ENCODE results near the gene GNGT2.
A peak's percentile ranks its signal among the peaks of the same experiment; 100 is the strongest.

Gene GNGT2

DNA sequence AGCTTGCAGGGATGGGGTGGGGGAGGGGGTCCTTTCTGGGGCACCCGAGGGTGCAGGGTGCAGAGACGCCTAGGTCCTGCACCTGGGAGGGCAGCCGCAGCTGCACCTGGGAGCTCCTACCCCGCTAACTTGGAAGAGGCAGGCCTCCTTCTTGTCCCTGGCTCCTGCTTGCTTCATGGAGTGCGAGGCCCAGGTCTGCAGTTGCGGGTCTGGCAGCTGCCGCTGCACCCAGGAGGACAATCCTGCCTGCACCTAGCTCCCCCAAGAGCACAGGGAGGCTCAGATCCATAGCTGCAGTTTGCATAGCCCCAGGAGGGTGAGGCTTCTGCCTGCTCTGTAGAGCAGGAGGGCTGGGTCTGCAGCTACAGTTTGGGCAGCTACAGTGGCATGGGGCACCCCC lies 26.6 kb downstream of the GNGT2 start (continued):
- no peak for TF ChIP-seq ZNF37A (tag by site-specific recombination; IDR thresholded peaks at IDR 0.05)
- TF ChIP-seq, protein P1, sequence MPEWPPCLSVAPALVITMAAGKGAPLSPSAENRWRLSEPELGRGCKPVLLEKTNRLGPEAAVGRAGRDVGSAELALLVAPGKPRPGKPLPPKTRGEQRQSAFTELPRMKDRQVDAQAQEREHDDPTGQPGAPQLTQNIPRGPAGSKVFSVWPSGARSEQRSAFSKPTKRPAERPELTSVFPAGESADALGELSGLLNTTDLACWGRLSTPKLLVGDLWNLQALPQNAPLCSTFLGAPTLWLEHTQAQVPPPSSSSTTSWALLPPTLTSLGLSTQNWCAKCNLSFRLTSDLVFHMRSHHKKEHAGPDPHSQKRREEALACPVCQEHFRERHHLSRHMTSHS (tag by site-specific recombination; IDR thresholded peaks at IDR 0.05), result no peak
- no peak for TF ChIP-seq ZNF623 (tag by site-specific recombination; IDR thresholded peaks at IDR 0.05)

DNA sequence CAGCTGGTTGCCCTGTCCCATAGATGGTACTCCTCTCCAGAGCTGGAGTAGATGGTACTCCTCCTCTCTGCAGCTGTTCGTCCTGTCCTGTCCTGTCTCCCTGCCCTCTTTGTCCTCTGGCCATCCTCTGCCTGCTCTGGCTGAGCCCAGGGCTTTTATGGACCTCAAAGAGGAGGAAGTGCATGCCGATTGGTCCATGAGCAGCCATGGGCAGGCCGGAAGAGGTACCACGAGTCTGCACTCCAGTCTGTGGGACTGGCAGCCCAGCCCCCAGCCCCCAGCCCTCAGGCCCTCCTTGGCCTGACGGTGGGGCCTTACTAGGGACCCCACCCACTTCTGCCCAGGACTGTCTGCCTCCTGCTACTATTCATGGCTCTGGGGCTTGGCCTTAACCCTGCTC lies 27.0 kb downstream of the GNGT2 start:
- ChIA-PET CTCF (no interaction called here), POLR2A (interaction anchor here (0.7 kb wide), 1 partner anchor 25 kb away, joined by 4 read pairs; no protein-coding TSS in a partner anchor)
- H3K9me3 ChIP-seq (ENCODE audit: control insufficient read depth, insufficient read depth, low read depth, low read length), result no peaks in the 10 kb centered on the region

DNA sequence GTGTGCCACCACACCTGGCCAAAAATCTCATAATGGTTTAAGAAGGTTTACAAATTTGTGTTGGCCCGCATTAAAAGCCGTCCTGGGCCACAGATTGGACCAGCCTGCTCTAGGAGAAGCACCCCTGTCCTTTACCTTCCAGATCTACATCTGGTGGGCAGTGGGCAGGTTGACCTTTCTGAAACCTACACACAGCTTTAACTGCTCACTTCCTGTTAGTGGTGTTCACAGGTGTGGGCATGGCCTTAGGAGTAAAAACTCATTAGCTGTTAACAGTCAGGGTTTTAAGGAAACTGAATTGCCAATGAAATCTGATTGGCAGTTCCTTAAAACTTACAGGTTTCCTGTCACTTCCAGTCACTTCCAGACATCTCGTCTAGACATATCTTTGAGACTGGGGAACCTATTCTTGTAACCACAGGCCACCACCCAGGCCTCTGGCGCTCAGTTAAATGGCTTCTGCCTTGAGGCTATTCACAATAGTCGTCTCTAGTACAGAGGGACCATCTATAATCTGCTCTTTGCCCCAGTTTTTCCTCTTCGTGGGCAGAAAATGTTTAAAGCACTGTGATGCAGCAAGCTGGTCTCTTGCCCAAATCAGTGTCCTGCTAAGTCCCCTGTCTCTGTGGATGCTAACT lies 29.3 kb downstream of the GNGT2 start:
- ChIA-PET POLR2A (no interaction called here), CTCF (interaction anchor here (0.6 to 3.2 kb wide), 11 partner anchors 9 to 1204 kb away, joined by 3 to 28 read pairs (median 7); partner anchors contain the start of gene PHOSPHO1)
- no peak for TF ChIP-seq SP2 (tag by site-specific recombination; IDR thresholded peaks at IDR 0.05)
- no peak overlapping the region for H3K4me3 ChIP-seq (ENCODE audit: low read depth, low read length)
- no peaks in the 10 kb centered on the region for H3K4me1 ChIP-seq (ENCODE audit: control insufficient read depth, insufficient read depth, low read length)
- no peaks in the 10 kb centered on the region for H3K36me3 ChIP-seq (ENCODE audit: control insufficient read depth in 2 of 2, insufficient read depth in 1 of 2, low read length in 2 of 2)
- no peak overlapping the region for H3K27ac ChIP-seq (ENCODE audit: extremely low read depth, low read depth, low read length)
- H3K9me3 ChIP-seq (ENCODE audit: control insufficient read depth, insufficient read depth, low read depth, low read length), result no peaks in the 10 kb centered on the region

More for the DNA sequence above, 27.0 kb downstream of the GNGT2 start:
- Histone ChIP-seq H3K4me1 (ENCODE audit: control insufficient read depth, insufficient read depth, low read length) (no peaks in the 10 kb centered on the region), H3K4me3 (ENCODE audit: low read depth, low read length) (no peak overlapping the region), H3K36me3 (ENCODE audit: control insufficient read depth in 2 of 2, insufficient read depth in 1 of 2, low read length in 2 of 2) (no peaks in the 10 kb centered on the region), H3K27ac (ENCODE audit: extremely low read depth, low read depth, low read length) (no peak overlapping the region)
- TF ChIP-seq ZNF555 (tag by site-specific recombination; conservative IDR thresholded peaks at IDR 0.05), result no peak
- no peak for TF ChIP-seq SALL2 (tag by site-specific recombination; IDR thresholded peaks at IDR 0.05; ENCODE audit: borderline replicate concordance)
- TF ChIP-seq, protein P2, sequence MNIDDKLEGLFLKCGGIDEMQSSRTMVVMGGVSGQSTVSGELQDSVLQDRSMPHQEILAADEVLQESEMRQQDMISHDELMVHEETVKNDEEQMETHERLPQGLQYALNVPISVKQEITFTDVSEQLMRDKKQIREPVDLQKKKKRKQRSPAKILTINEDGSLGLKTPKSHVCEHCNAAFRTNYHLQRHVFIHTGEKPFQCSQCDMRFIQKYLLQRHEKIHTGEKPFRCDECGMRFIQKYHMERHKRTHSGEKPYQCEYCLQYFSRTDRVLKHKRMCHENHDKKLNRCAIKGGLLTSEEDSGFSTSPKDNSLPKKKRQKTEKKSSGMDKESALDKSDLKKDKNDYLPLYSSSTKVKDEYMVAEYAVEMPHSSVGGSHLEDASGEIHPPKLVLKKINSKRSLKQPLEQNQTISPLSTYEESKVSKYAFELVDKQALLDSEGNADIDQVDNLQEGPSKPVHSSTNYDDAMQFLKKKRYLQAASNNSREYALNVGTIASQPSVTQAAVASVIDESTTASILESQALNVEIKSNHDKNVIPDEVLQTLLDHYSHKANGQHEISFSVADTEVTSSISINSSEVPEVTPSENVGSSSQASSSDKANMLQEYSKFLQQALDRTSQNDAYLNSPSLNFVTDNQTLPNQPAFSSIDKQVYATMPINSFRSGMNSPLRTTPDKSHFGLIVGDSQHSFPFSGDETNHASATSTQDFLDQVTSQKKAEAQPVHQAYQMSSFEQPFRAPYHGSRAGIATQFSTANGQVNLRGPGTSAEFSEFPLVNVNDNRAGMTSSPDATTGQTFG (tag by site-specific recombination; IDR thresholded peaks at IDR 0.05; ENCODE audit: borderline replicate concordance), result no peak
- TF ChIP-seq ZNF121 (tag by site-specific recombination; IDR thresholded peaks at IDR 0.05), result no peak
- no peak for TF ChIP-seq ZNF133 (tag by site-specific recombination; IDR thresholded peaks at IDR 0.05)
- TF ChIP-seq, protein P3, sequence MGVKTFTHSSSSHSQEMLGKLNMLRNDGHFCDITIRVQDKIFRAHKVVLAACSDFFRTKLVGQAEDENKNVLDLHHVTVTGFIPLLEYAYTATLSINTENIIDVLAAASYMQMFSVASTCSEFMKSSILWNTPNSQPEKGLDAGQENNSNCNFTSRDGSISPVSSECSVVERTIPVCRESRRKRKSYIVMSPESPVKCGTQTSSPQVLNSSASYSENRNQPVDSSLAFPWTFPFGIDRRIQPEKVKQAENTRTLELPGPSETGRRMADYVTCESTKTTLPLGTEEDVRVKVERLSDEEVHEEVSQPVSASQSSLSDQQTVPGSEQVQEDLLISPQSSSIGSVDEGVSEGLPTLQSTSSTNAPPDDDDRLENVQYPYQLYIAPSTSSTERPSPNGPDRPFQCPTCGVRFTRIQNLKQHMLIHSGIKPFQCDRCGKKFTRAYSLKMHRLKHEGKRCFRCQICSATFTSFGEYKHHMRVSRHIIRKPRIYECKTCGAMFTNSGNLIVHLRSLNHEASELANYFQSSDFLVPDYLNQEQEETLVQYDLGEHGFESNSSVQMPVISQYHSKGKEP (tag by site-specific recombination; IDR thresholded peaks at IDR 0.05), result no peak

DNA sequence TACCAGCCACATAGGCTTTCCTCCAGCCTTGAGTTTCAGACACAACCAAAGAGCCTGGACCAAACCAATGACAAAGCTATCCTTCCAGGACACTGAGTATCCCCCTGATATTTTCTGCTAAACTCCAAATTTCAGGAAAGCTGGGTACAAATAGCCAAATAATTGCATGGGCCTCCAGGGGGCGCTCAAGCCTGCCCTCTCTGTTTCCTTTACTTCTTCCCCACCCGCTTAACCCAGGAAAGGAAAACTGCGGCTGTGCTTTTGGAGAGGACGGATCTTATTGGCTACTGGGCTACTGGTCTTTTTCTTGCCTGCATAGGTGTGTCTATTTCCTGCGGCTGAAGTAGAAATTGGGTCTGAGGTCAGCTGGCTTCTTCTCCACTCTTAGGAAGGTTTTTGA lies 30.1 kb downstream of the GNGT2 start:
- ChIA-PET POLR2A (no interaction called here), CTCF (interaction anchor here (0.5 to 3.2 kb wide), 23 partner anchors 9 to 256 kb away, joined by 3 to 28 read pairs (median 4); partner anchors contain the start of gene PHOSPHO1)
- H3K9me3 ChIP-seq (ENCODE audit: control insufficient read depth, insufficient read depth, low read depth, low read length), result no peaks in the 10 kb centered on the region
- H3K27ac ChIP-seq (ENCODE audit: extremely low read depth, low read depth, low read length), result no peak overlapping the region
- no peaks in the 10 kb centered on the region for H3K36me3 ChIP-seq (ENCODE audit: control insufficient read depth in 2 of 2, insufficient read depth in 1 of 2, low read length in 2 of 2)
- H3K4me1 ChIP-seq (ENCODE audit: control insufficient read depth, insufficient read depth, low read length), result no peaks in the 10 kb centered on the region
- H3K4me3 ChIP-seq (ENCODE audit: low read depth, low read length), result no peak overlapping the region
- TF ChIP-seq ZNF654 (tag by site-specific recombination; IDR thresholded peaks at IDR 0.05; ENCODE audit: low read depth) (peak; percentile 39), IKZF3 (tag by site-specific recombination; IDR thresholded peaks at IDR 0.05) (peak; percentile 70; the same call in 1 of the 2 replicates), ZNF501 (tag by site-specific recombination; IDR thresholded peaks at IDR 0.05) (no peak), KLF7 (tag by site-specific recombination; IDR thresholded peaks at IDR 0.05; ENCODE audit: borderline replicate concordance) (no peak), ZNF184 (tag by site-specific recombination; IDR thresholded peaks at IDR 0.05) (no peak), ZNF549 (tag by site-specific recombination; IDR thresholded peaks at IDR 0.05) (no peak), TCF7L2 (IDR thresholded peaks at IDR 0.05; ENCODE audit: borderline replicate concordance, low read depth, low read length) (no peak)
- TF ChIP-seq, protein P4, sequence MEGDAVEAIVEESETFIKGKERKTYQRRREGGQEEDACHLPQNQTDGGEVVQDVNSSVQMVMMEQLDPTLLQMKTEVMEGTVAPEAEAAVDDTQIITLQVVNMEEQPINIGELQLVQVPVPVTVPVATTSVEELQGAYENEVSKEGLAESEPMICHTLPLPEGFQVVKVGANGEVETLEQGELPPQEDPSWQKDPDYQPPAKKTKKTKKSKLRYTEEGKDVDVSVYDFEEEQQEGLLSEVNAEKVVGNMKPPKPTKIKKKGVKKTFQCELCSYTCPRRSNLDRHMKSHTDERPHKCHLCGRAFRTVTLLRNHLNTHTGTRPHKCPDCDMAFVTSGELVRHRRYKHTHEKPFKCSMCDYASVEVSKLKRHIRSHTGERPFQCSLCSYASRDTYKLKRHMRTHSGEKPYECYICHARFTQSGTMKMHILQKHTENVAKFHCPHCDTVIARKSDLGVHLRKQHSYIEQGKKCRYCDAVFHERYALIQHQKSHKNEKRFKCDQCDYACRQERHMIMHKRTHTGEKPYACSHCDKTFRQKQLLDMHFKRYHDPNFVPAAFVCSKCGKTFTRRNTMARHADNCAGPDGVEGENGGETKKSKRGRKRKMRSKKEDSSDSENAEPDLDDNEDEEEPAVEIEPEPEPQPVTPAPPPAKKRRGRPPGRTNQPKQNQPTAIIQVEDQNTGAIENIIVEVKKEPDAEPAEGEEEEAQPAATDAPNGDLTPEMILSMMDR (tag by site-specific recombination; IDR thresholded peaks at IDR 0.05), result no peak

Measured in HEK293 (cell line).